Measurements from ENCODE around the gene KCP.

The KCP gene

GRCh38 chr7:128900237-128900636 is 10.3 kb downstream of the KCP start:
- CTCF ChIA-PET: interaction anchor here (2.4 to 5.6 kb wide), 2 partner anchors 17 to 191 kb away, joined by 16 to 28 read pairs; no protein-coding TSS in a partner anchor
- TF ChIP-seq CTCF (IDR thresholded peaks at IDR 0.05; ENCODE audit: control extremely low read depth, extremely low read depth, low read depth, missing control alignments): no peak
- POLR2A ChIA-PET: no interaction called here
- no peak for DNase-seq (ENCODE audit: extremely low spot score)

- CTCF ChIA-PET: interaction anchor here (2.4 to 5.6 kb wide), 2 partner anchors 16 to 191 kb away, joined by 16 to 28 read pairs; no protein-coding TSS in a partner anchor
- DNase-seq (ENCODE audit: extremely low spot score): no peak
- POLR2A ChIA-PET: no interaction called here
- no peak for TF ChIP-seq CTCF (IDR thresholded peaks at IDR 0.05; ENCODE audit: control extremely low read depth, extremely low read depth, low read depth, missing control alignments)
These were observed 11.1 kb downstream of the KCP start for GRCh38 chr7:128899392-128899791.

- POLR2A ChIA-PET: no interaction called here
- TF ChIP-seq CTCF (IDR thresholded peaks at IDR 0.05; ENCODE audit: control extremely low read depth, extremely low read depth, low read depth, missing control alignments): no peak
- CTCF ChIA-PET: interaction anchor here (0.7 kb wide), 1 partner anchor 12 kb away, joined by 3 read pairs; no protein-coding TSS in a partner anchor
- no peak for DNase-seq (ENCODE audit: extremely low spot score)
These were observed 15.2 kb downstream of the KCP start for GRCh38 chr7:128895320-128895719.

GRCh38 chr7:128894101-128894440 is 16.4 kb downstream of the KCP start:
- ChIA-PET CTCF (interaction anchor here (1.3 to 2.2 kb wide), 3 partner anchors 10 to 16 kb away, joined by 3 to 11 read pairs (median 3); partner anchors contain the start of gene KCP), POLR2A (no interaction called here)
- DNase-seq (ENCODE audit: extremely low spot score): no peak
- TF ChIP-seq CTCF (IDR thresholded peaks at IDR 0.05; ENCODE audit: control extremely low read depth, extremely low read depth, low read depth, missing control alignments): no peak

- CTCF ChIA-PET: interaction anchor here (1.3 to 2.2 kb wide), 3 partner anchors 10 to 16 kb away, joined by 3 to 11 read pairs (median 3); partner anchors contain the start of gene KCP
- POLR2A ChIA-PET: no interaction called here
These were observed 17.0 kb downstream of the KCP start for GRCh38 chr7:128893251-128894100.

More at GRCh38 chr7:128893251-128894100, 17.0 kb downstream of the KCP start:
- no peak for DNase-seq (ENCODE audit: extremely low spot score)
- no peak for TF ChIP-seq CTCF (IDR thresholded peaks at IDR 0.05; ENCODE audit: control extremely low read depth, extremely low read depth, low read depth, missing control alignments)

All from GM10248 (cell line).